HG03045 (cell line): Measurements from ENCODE around the gene LHPP.
"Not testable (repeated sequence)": the region's sequence is repeated elsewhere in the genome, so short reads cannot be mapped to it uniquely, and the experiment has no call there.

Experiments used
- ATAC-seq: cut with Tn5 transposase; IDR thresholded peaks from one replicate; pipeline ENCODE4 v1.9.1; 2021; ENCODE audit warnings: mild to moderate bottlenecking, moderate library complexity; ENCODE audit not compliant: unreplicated experiment

Gene LHPP

DNA sequence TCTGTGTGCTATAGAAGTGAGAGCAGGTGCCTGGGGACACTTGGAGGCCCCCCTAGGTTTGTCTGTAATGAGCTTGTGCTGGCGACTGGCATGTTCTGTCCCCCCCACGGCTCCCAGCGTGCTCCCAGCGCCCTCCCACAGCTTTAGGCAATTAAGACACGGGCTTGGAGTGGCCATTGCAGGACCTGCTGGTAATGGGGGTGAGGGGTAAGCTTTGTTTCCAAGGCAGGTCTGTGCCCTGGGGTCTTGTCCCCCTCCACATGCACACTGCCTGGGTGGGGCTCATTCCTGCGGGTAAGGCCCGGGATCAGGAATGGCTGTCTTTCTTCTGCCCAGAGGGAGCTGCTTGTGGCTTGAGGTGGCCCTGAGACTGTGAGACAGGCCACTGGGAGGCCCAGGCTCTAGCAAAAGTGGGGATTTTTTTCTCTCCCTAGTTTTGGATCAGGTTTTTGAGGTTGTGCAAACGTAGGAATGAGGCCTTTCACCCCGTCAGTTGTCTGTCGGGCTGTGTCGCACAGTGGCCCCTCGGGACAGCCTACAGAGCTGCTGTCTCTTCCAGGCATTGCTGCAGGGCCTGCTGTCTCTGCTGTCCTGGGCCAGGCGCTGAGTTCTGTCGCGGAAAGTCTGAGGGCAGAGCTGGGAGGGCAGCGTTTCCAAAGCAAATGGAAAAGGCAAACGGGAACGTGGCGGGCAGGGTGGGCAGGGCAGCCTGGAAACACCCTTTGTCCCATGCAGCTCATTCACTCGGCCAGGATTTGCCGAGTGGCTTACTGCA is 107.4 kb downstream of the LHPP start:
- ATAC-seq: no peak

DNA sequence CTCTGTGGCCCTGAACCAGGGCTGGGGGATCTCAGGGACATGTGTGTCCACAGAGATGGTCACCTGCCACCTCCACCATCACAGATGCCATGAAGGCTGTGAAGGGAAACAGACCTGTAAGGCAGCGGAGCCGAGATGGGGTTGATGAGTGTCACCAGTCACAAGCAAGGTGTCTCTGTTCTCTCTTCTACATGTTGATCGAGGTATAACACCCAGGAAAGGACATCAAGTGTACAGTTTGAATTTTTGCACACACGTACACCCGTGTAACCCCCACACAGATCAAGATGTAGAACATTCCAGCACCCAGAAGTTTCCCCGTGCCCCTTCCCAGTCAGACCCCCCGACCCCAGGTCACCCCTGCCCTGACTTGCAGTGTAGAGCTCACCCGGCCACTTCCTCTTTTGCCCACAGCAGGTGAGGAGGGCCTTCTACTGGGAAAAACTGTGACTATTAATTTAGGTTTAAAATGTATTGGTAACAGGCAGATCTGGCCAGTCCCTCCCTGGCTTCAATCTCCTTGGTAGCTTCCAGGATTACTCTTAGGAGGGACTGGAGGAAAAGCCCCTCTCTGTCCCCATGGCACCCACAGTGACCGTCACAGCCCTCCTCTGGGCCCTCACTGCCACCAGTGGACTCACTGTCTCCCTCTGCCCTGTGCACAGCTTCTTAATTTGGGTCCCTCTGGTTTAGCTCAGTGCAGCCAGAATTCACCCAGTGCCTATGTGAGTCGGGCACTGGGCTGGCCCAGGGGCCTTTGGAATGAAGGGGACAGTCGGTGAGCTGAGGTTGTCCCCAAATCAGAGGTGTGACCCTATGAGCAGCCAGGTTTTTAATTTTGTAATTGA is 108.2 kb downstream of the LHPP start:
- ATAC-seq: no peak

DNA sequence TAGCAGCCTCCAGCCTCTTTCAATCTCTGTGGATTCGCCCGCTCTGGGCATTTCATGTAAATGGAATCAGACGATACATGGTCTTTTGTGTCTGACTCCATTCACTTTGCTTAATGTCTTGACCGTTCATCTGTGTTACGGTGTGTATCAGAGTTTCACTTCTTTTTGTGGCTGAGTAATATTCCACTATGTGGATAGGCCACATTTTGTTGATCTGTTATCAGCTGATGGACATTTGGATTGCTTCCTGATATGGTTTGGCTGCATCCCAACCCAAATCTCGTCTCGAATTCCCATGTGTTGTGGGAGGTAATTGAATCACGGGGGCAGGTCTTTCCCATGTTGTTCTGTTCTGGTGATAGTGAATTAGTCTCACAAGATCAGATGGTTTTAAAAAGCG is 109.0 kb downstream of the LHPP start:
- ATAC-seq: no peak

DNA sequence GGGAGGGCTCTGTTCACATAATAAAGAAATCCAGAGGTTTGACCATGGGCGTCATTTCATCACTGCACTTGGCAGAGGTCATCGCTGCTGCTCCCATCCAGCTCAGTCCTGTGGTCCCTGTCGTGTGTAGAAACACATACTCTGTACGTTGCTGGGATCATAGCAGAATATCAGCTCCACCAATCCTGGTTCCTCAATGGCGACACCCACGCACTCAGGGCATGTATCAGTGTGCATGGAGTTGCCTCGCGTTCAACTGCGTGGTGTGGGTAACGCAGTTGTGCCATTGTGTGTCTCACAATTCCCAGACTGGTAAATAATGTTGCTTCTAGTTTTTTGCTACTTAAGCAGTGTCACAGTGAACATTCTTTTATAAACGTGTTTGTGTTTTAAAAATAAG is 111.1 kb downstream of the LHPP start:
- ATAC-seq: no peak

DNA sequence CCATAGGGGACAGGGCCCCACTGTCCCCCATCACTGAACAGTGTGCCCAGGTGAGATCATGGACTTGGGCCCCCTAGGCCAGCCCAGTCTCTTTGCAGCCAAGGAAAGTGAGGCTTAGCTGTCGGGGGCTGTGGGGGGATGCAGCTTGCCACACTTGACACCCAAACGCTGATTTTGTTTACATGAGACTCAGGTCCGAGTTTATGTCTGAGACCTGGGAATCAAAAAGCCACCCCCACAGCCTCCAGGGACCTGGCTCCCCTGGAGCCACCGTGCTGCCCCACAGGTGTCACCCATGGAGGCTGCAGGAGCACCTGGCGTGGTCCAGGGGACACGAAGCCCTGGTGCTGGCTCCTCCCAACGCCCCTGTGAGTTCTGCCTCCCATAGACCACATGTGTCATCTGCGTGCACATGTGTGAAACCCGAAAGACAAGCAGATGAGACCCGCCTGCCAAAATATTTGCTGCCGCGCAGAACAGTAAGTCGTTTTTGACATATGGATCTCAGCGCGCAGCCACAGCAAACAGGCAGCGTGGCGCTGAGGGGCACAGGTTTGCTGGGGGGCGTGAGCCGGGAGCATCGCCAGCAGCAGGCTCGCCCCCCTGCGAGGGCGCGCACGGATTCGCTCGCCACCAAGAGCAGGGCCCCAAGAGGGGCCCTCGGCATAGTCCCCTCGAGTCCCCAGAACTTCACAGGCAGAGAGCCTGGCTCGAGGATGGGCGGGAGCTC is 112.3 kb downstream of the LHPP start:
- ATAC-seq: no peak

DNA sequence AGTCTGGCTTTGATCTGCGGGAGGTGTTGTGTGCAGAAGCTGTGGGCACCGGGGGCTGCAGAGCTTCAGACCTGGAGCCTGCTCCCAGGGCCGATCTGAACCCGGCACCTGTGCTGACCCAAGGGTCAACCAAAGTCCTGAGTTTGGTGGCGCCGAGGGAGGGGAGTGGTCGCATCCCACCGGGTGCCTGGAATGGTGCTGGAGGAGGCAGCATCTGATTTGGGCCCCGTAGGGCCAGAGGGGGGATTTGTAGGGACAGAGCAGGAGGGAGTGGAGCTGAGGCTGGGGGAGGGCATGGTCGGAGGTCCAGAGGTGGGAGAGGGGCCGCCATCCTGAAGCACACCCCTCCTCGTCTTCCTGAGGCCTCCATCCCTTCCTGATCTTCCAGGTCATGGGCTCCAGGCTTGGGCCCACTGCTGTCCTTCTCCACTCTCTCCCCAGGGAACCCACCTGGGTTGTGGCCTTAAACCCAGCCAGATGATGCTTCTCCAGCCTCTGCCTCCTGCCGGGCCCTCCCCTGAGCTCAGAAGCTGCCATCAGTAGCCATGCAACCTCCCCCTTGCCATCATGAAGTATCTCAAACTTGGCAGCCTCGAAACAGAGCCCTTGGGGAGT is 112.9 kb downstream of the LHPP start:
- no peak for ATAC-seq

DNA sequence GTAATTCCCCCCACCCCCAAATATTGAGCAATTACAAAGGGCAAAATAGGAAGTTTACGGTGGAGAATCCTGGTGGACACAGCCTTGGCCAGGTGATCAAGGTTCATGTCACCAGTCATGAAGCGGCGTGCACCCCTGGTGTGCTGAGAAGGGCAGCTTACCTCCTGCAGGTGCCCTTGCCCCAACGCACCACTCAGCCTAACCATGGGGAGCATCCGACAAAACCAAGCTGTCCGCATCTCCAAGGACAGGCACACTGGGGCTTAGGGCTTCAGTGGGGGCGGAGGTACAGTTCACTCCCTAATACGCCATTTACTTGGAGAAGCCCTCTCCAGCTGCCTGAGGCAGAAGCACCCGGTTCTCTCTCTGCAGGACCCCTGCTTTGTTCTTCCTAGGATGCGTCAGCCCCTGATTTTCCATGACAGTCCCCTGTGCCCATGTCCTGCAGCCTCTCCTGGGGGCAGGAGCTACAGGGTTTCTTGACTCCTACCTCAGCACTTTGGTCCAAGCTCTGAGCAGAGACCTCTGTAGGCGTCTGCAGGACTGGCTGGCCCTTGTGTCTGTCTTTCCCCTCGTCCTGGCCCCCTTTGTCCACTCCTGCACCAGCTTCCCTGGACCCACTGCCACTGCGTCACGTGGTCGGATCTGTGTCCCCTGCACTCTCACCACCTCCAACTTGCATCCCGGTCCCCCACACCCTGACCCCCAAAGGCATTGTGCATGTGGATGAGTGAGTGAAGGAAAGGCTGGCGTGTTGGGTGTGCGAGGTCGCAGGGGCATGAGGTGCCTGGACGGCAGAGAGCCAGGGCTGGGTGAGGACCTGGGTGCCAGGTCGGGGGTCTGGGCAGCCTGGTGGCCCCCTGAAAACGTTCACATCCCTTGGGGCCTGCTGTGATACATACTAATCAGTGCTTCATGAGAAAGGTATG is 113.7 kb downstream of the LHPP start:
- no peak for ATAC-seq

DNA sequence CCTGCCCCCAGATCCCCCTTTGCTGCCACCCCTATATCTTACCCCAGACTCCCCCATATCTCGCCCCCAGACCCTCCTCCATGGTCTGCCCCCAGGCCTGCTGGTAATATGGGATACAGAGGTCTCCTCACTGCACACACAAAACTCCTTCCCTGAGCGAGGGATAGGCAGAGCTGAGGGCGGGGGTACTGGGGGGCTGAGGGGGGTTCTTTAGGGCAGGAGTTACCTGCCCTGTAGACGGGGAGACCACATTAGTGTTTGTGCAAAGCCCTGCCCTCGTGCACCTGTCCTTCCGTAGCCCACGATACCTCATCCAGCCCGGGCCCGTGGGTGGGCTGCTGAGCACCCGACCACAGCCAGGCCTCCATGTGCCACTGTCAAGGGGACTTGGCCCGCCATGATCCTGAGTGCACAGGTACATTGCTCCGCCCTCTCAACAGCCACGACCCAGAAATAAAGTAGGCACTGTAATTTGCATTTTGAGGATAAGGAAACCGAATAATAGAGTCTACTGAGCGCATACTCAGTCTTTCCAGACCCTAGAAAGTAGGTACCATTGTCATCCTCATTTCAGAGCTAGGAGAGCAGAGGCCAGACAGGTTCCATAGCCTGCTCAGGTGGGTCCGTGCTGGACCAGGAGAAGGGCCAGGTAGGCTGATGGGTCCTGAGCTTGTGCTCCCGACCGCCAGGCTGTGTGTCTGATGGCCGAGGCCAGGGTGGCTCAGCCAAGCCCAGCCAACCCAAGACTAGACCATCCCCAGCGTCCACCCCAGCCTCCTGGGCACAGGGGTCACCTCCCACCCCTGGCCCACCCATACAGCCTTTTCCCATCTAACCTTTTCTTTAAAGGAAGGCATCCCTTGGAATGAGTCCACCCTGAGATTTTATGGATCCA is 115.2 kb downstream of the LHPP start:
- no peak for ATAC-seq

DNA sequence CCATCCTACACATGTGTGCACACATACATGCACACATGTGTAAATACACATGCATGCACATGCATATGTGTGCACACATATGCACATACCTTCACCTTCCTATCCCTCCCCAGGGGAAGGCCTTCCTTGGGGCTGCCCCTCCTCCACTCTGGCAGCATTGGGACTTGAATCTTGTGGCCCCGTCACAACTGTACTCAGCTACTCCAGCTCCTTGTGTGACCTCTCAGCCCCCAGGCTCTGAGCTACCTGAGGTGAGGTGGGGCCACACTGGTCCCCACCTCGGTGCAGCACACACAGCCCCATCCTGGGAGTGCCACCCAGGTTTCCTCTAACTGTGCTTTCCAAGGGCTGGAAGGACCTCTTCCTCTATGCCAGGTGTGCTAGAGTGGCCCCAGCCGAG is 116.0 kb downstream of the LHPP start:
- no peak for ATAC-seq

DNA sequence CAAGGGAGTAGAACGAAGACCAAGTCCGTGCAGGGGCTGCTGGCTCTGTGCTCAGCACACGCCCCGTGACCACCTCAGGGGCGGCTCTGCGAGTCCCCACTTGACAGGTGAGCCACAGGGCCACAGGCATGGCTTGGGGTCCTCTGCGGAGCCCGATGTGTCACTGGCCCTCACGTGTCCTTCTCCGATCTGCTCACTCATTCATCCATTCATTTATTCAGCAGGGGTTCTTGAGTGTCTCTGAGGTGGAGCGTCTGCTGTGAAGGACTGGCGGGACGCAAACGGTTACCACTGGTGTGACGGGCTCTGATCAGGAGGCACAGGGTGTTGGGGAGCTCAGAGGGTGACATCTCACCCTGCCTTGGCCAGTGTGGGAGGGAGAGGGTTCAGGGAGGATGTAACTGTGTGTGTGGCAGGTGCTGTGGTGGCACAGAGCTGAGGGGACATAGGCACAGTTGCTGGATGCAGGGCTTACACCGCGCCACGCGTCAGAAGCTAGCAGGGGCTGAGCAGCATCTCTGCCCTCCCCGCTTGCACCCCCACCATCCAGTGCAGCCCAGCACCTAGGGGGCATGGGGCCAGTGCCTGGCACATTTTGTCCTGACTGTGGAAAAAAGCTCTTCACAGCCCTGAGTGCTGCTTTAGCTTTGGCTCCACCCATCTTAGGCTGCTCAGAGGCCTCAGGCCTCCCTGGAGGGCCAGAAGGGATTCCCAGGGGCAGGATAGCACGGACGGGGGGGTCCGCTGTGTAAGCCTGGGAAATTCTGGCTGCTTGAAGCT is 116.8 kb downstream of the LHPP start:
- ATAC-seq: no peak

DNA sequence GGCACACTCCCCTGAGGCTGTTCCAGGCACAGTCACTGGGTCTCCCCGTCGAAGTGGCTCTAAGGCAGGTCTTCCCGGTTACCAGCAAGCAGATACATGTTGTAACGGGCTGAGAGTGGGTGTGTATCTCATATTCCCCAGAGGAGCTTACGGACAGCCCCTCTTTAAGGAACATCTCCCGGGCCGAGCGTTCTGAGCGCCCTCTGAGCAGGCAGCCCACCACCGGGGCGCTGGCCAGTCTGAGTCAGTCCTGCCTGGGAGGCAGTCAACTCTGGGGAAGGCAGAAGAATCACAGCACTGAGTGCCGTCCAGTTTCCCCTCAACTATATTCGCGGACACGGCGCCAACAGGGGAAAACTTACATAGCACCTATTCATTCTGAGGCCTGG is 117.4 kb downstream of the LHPP start:
- ATAC-seq: no peak

DNA sequence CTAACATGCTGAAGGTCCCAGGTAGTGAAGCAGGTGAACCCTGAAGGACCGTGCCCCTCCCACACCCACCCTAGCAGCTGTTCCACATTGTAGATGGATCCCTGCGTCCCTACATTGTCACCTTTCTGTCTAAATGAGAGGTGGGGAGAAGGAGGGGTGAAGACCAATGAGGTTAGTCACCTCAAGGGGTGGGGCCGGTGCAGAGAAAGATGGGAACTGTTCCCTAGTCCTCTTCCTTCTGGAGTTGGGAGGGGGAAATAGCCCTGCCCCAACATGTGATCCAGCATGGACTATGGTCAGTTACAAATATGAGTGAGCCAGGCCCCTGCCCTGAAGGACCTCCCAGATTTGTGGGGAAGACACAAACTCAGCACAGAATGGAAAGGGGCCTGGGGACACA is 124.5 kb downstream of the LHPP start:
- ATAC-seq: no peak

DNA sequence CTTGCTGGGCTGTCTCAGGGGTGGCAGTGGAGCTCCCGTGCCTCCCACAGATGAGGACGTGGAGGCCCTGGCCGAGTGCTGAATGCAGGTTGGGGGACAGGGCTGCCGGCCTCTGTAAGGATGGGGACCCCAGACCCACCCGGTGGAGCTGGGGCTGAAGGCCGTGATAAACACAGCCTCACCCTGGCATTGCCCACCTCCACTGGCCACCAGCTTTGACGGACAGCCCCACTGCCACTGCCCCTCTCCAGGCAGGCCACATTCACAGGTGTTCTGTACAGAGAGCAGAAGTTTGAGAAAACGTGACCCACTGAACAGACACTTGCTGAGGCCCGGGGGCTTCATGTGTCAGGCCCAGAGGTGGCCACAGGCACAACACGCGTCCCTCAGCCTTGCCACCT is 126.2 kb downstream of the LHPP start:
- ATAC-seq: no peak

DNA sequence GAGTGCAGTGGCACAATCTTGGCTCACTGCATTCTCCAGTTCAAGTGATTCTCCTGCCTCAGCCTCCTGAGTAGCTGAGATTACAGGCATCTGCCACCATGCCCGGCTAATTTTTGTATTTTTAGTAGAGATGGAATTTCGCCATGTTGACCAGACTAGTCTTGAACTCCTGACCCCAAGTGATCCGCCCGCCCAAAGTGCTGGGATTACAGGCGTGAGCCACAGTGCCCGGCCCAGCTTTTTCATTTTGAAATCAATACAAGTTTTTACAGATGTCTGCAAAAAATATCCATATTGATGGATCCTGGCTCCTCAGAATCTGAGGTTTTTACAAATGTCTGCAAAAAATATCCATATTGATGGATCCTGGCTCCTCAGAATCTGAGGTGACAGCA is 126.7 kb downstream of the LHPP start:
- ATAC-seq: not testable (repeated sequence)

DNA sequence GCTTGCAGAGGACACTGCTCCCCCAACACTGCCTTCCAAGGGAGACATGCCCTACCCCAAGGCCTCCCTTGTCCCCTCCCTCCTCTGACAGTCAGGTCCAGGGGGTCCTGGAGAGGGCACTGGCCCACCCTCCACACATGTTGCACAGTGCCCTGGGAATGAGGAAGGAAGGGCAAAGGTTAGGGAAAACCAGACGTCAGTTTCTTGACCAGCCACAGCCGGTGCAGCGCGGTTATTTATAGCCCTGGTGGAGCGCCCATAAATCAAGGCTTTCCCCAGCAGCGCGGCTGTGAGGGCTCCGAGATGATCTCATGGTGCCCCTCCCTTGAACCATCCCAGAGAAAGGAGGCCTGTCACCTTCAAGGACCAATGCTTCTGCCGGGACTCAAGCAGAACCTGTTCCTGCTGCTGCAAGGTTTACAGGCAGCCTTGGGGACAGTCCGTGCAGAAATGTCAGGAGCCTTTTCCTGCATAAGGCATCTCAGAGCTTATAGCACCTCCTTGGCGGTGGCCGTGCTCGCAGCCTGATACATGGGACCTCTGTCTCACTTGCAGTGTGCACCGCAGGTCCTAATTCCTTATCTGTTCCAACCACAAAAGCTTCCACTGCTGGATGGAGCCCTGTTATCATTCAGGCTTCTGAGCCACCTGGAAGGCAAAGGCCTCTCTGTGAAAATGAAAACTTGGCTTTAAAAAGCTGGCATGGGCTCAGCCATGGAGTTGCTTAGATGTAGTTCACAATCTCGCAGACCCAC is 127.3 kb downstream of the LHPP start:
- no peak for ATAC-seq

DNA sequence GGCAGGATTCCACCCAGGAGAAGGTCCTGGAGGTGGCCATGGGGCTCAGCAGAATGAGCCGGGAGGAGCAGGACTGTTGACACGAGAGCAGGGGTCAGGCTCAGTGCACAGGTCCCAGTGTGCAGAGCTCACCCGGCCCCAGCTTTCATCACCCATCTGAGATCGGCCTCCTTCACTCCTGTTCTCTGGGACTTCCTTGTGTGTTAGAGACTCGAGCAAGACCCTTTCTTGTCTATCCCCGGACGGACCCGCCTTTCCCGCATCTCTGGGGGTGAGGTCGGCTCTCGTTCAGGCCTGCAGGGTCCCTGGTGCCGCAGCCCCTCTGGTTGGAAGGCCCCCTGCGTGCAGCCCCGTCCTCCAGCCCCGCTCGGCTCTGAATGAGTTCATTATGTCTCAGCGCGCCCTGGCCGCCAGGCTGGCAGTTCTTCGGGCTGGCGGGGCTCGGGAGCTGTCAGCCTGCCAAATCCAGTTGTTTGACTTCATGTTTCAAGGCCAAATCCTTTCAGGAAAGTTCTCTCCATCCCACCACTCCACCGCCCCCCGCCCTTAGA is 127.9 kb downstream of the LHPP start:
- ATAC-seq: no peak
